PC-9 (cell line): Measurements from ENCODE around the gene SMG6. TPM values are rescaled to one million over a fixed set of nuclear protein-coding genes. Genes with fewer than 3 reads are reported as not detected.

Experiments
- BruUV-seq: library from RNA; stranded (reverse); fragments of 400-500 nt; replicated peaks from 2 replicates; lab custom pipeline; 2021; lab: Mats Ljungman, UMichigan
- CTCF ChIA-PET: fragments of 300-600 bp; sonication (Branson Sonifier 250); formaldehyde crosslinking; loops from one replicate; lab custom pipeline; 2022; ENCODE audit warnings: antibody characterized with exemption; lab: Charles Lee
- POLR2A ChIA-PET: fragments of 300-600 bp; sonication (Branson Sonifier 250); formaldehyde crosslinking; loops from one replicate; lab custom pipeline; 2022; ENCODE audit warnings: antibody characterized with exemption; ENCODE audit not compliant: unreplicated experiment; lab: Charles Lee
- DNase-seq, 2 experiments: peaks; one replicate each; pipeline versions ENCODE4 v3.0.0 to v3.0.0-alpha.2; 2015 to 2022; ENCODE audit warnings: mixed read lengths in 1 of 2
- H2AFZ ChIP-seq: fragments of 200-600 bp; sonication (generic); 2 replicates; pipeline ENCODE4 v1.8.1; 2017; ENCODE audit warnings: antibody characterized with exemption
- H3F3A ChIP-seq: fragments of 200-600 bp; sonication (generic); 2 replicates; pipeline ENCODE4 v1.8.1; 2017; ENCODE audit warnings: antibody characterized with exemption, mild to moderate bottlenecking, low read depth; ENCODE audit not compliant: insufficient read depth
- H3K27ac ChIP-seq: fragments of 200-600 bp; sonication (generic); 2 replicates; pipeline ENCODE4 v1.6.1; 2016; ENCODE audit warnings: mixed run types
- H3K27me3 ChIP-seq: fragments of 200-600 bp; sonication (generic); 2 replicates; pipeline ENCODE4 v1.6.1; 2016; ENCODE audit warnings: low read depth, mixed run types; ENCODE audit not compliant: insufficient read depth
- H3K36me3 ChIP-seq: fragments of 200-600 bp; sonication (generic); 2 replicates; pipeline ENCODE4 v1.6.1; 2016; ENCODE audit warnings: low read depth, mixed run types
- H3K4me1 ChIP-seq: fragments of 200-600 bp; sonication (generic); replicated peaks from 2 replicates; pipeline ENCODE4 v1.6.1; 2016; ENCODE audit warnings: mixed run types; ENCODE audit not compliant: insufficient read depth
- H3K4me2 ChIP-seq: fragments of 200-600 bp; sonication (generic); 2 replicates; pipeline ENCODE4 v1.6.1; 2017; ENCODE audit warnings: mixed run types
- H3K4me3 ChIP-seq: fragments of 200-600 bp; sonication (generic); 2 replicates; pipeline ENCODE4 v1.6.1; 2016; ENCODE audit warnings: mixed run types
- H3K79me2 ChIP-seq: fragments of 200-600 bp; sonication (generic); 2 replicates; pipeline ENCODE4 v1.6.1; 2017; ENCODE audit warnings: low read depth, mixed run types
- H3K9me2 ChIP-seq: fragments of 200-600 bp; sonication (generic); 2 replicates; pipeline ENCODE4 v1.8.1; 2017; ENCODE audit warnings: mild to moderate bottlenecking; ENCODE audit not compliant: insufficient read depth
- H3K9me3 ChIP-seq: fragments of 200-600 bp; sonication (generic); 2 replicates; pipeline ENCODE4 v1.8.1; 2016; ENCODE audit warnings: low read depth; ENCODE audit not compliant: insufficient read depth
- H4K20me1 ChIP-seq: fragments of 200-600 bp; sonication (generic); 2 replicates; pipeline ENCODE4 v1.8.1; 2017; ENCODE audit not compliant: insufficient read depth
- CTCF ChIP-seq: fragments of 200-600 bp; sonication (generic); conservative IDR thresholded peaks from 2 replicates; pipeline ENCODE4 v1.6.1; 2017; ENCODE audit warnings: mixed run types, antibody characterized with exemption, mild to moderate bottlenecking, moderate library complexity
- EZH2 ChIP-seq: fragments of 200-600 bp; sonication (generic); IDR thresholded peaks from 2 replicates; pipeline ENCODE4 v1.8.0; 2017; ENCODE audit warnings: antibody characterized with exemption, low read depth
- intact Hi-C: fragments of 100-400 bp; cut with micrococcal nuclease; formaldehyde crosslinking; loops from one replicate; pipeline ENCODE4 v1.10.0; 2022; ENCODE audit not compliant: unreplicated experiment
- total RNA-seq: library from RNA; stranded (reverse); gene quantifications from 2 replicates; pipeline ENCODE4 v1.2.3, GENCODE V29; 2021

Gene SMG6
- total RNA-seq, 1 experiment from 2014 or later, result 43.1 TPM

- H3F3A ChIP-seq, result peaks cover 17% of the 10 kb centered on the region
- ChIA-PET CTCF (interaction anchor here (0.6 to 3.1 kb wide), 5 partner anchors 133 to 228 kb away, joined by 3 to 14 read pairs (median 7); no protein-coding TSS in a partner anchor), POLR2A (interaction anchor here (0.7 kb wide), 1 partner anchor 67 kb away, joined by 3 read pairs; no protein-coding TSS in a partner anchor)
- no peaks in the 10 kb centered on the region for H3K79me2 ChIP-seq
- H3K9me2 ChIP-seq, result no peaks in the 10 kb centered on the region
- peak overlapping the region; percentile 93 for H3K4me2 ChIP-seq
- BruUV-seq, result no TSS peak
- peak overlapping the region; percentile 66; the same call in 1 of the 2 replicates for H3K4me3 ChIP-seq
- H3K36me3 ChIP-seq, result no peaks in the 10 kb centered on the region
- peaks cover 7% of the 10 kb centered on the region; the same call in 1 of the 2 replicates for H3K4me1 ChIP-seq
- peaks cover 12% of the 10 kb centered on the region for H3K27me3 ChIP-seq
- H2AFZ ChIP-seq, result peak overlapping the region; percentile 59
- no peak for TF ChIP-seq CTCF
- no peak for TF ChIP-seq EZH2
- H3K9me3 ChIP-seq, result no peaks in the 10 kb centered on the region
- no peak for DNase-seq
- H4K20me1 ChIP-seq, result no peaks in the 10 kb centered on the region
- H3K27ac ChIP-seq, result no peak overlapping the region
- intact Hi-C loops, result no loop called here
Measured at GRCh38 chr17:2055292-2056205, 248.0 kb downstream of the SMG6 start.

- no peaks in the 10 kb centered on the region for H3K36me3 ChIP-seq
- CTCF ChIA-PET, result interaction anchor here (0.5 to 3.1 kb wide), 13 partner anchors 29 to 837 kb away, joined by 3 to 14 read pairs (median 4); no protein-coding TSS in a partner anchor
- peaks cover 17% of the 10 kb centered on the region for H3F3A ChIP-seq
- no peaks in the 10 kb centered on the region for H3K9me3 ChIP-seq
- DNase-seq, result peak; percentile 57 to 84
- POLR2A ChIA-PET, result interaction anchor here (0.7 kb wide), 1 partner anchor 68 kb away, joined by 3 read pairs; no protein-coding TSS in a partner anchor
- no peaks in the 10 kb centered on the region for H3K9me2 ChIP-seq
- peaks cover 12% of the 10 kb centered on the region for H3K27me3 ChIP-seq
- TF ChIP-seq CTCF, result peak; percentile 81
- TF ChIP-seq EZH2, result no peak
- no peaks in the 10 kb centered on the region for H3K79me2 ChIP-seq
- H3K4me3 ChIP-seq, result peak within 1 kb of the TSS; percentile 66
- peak within 1 kb of the TSS; percentile 59 for H2AFZ ChIP-seq
- H4K20me1 ChIP-seq, result no peaks in the 10 kb centered on the region
- no peak within 1 kb of the TSS for H3K27ac ChIP-seq
- peak within 1 kb of the TSS; percentile 93 for H3K4me2 ChIP-seq
- no TSS peak for BruUV-seq
- intact Hi-C loops, result loop anchor here (1.0 to 5.0 kb wide), 5 partner anchors 116 to 348 kb away; partner anchors contain the start of gene MNT
- H3K4me1 ChIP-seq, result peaks cover 7% of the 10 kb centered on the region; the same call in 1 of the 2 replicates
Measured at GRCh38 chr17:2054512-2055291, 248.9 kb downstream of the SMG6 start, which contains the start of gene HIC1. Gene HIC1, plus strand, starts transcription at chr17:2055103. Its CDS starts 1,588 bp downstream, at chr17:2056691.

- ChIA-PET POLR2A (no interaction called here), CTCF (interaction anchor here (0.5 to 3.1 kb wide), 10 partner anchors 30 to 837 kb away, joined by 3 to 14 read pairs (median 4); no protein-coding TSS in a partner anchor)
- BruUV-seq, result no TSS peak
- no peaks in the 10 kb centered on the region for H3K79me2 ChIP-seq
- peak overlapping the region; percentile 93 for H3K4me2 ChIP-seq
- peak overlapping the region; percentile 59 for H2AFZ ChIP-seq
- no peaks in the 10 kb centered on the region for H3K9me2 ChIP-seq
- peaks cover 14% of the 10 kb centered on the region for H3F3A ChIP-seq
- H3K27me3 ChIP-seq, result peaks cover 12% of the 10 kb centered on the region
- H3K36me3 ChIP-seq, result no peaks in the 10 kb centered on the region
- no peak overlapping the region for H3K27ac ChIP-seq
- H4K20me1 ChIP-seq, result no peaks in the 10 kb centered on the region
- no peak for DNase-seq
- intact Hi-C loops, result loop anchor here (1.0 to 5.0 kb wide), 5 partner anchors 116 to 348 kb away; partner anchors contain the start of gene MNT
- peaks cover 7% of the 10 kb centered on the region; the same call in 1 of the 2 replicates for H3K4me1 ChIP-seq
- TF ChIP-seq CTCF (no peak), EZH2 (no peak)
- peak overlapping the region; percentile 66 for H3K4me3 ChIP-seq
- no peaks in the 10 kb centered on the region for H3K9me3 ChIP-seq
Measured at GRCh38 chr17:2054262-2054511, 249.4 kb downstream of the SMG6 start.
